Measurements from ENCODE around the gene RIF1.

RIF1 gene

DNA sequence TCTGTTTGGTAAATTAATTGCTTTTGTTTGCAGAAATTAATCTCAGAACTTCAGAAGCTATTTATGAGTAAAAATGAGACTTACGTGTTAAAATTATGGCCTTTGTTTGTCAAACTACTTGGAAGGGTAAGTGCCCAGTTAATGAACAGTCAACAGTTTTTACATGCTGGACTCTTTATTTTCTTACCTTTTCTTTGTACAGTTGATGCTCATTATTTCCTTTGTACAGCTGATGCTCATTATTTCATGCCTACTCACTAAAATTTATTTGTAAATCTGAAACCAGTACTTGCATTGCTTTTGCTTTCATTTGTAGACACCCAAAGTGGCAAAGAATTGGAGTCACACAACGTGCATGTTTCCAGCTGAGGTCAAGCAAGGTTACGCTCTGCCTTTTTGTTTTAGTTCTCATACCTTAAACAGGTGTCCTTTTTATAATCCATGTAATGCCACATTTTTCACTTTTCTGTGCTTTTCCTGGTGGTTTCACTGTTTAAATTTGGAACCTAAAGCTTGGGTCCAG is 13.3 kb downstream of the RIF1 start:
- no peak for DNase-seq (ENCODE audit: low spot score)

DNA sequence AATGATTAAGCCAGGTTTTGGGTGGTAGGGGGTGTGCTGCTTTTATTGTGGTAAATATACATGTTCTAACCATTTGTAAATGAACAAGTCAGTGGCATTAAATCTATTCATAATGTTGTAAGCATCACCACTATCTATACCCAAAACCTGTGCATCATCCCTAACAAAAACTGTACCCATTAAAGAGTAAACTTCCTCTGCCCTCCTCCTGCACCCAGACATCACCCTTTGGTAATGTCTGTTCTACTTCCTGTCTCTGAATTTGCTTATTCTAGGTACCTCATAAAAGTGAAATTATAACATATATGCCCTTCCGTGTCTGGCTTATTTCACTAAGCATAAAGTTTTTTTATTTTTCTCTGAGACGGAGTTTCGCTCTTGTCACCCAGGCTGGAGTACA is 14.1 kb downstream of the RIF1 start:
- DNase-seq (ENCODE audit: low spot score) = no peak

DNA sequence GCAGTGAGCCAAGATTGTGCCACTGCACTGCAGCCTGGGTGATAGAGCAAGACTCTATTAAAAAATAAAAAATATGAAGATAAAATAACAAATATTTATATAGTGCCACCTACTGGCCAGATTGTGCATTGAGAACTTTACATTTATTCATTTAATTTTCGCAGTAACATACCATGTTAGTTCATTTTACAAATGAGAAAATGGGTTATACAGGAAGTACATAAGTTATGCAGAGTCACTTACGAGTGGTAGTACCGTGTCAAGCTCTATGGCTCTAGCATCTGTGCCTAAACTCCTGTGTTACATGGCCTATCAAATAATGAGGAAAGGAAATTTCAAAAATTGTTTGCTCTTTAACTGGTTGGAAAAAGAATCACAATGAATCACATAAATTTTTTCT is 27.9 kb downstream of the RIF1 start:
- peak; percentile 23 for DNase-seq (ENCODE audit: low spot score)

DNA sequence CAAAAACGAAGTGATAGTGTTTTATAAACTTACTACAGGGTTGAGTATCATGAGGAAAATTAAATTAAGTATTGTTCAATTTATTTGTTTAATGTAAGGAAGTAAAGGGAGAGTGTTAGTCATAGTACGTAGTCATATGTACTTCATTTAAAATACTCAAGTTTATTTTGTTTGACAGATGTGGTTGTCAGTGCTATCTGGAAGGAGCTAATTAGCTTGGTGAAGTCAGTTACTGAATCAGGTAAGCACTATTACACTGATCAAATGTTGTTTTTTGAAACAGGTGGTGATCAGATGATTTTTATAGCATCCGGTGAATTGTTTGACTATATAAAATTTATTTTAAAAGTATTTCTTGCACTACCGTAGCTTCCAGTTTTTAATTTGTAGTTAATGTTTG is 28.8 kb downstream of the RIF1 start:
- no peak for DNase-seq (ENCODE audit: low spot score)

DNA sequence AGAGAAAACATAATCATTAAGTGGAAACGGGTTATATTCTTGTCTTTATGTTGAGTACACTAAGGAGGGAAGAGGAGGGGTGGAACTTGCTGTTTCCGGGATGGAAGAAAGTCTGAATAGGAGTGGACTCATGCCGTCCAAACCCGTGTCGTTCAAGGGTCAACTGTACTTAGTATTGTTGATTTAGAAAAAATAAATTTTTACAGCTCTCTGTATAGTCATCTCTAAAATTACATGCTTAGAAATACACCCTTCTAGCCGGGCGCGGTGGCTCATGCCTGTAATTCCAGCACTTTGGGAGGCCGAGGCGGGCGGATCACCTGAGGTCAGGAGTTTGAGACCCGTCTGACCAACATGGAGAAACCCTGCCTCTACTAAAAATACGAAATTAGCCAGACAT is 29.4 kb downstream of the RIF1 start:
- DNase-seq (ENCODE audit: low spot score) = no peak

DNA sequence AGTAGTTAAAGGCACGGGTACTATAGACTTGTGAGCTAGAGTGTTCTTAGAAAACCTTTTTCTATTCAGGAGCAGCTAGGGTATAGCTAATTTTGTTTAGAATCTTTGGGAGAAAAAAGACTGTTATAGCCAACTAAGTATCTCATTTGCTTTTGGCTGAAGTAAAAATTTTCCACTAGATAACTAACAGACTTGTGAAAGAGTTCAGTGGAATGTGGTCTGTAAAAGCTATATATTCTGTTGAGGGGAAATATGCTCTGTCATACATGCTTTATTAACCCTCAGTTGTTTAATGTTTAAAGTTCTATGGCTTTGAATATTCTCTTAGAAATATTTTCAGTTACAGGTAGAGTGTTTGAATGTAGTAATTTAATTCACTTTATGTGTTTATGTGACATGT is 49.7 kb downstream of the RIF1 start:
- DNase-seq (ENCODE audit: low spot score) = no peak

DNA sequence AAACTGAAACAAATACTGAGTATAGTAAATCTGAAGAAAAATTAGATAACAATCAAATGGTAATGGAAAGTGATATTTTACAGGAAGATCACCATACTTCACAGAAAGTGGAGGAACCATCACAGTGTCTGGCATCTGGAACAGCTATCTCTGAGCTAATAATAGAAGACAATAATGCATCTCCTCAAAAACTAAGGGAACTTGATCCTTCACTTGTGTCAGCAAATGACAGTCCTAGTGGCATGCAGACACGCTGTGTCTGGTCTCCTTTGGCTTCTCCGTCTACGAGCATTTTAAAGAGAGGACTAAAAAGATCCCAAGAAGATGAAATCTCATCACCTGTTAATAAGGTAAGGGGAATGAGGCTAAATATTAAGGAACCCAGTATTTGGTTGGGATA is 56.1 kb downstream of the RIF1 start:
- DNase-seq (ENCODE audit: low spot score) = no peak

DNA sequence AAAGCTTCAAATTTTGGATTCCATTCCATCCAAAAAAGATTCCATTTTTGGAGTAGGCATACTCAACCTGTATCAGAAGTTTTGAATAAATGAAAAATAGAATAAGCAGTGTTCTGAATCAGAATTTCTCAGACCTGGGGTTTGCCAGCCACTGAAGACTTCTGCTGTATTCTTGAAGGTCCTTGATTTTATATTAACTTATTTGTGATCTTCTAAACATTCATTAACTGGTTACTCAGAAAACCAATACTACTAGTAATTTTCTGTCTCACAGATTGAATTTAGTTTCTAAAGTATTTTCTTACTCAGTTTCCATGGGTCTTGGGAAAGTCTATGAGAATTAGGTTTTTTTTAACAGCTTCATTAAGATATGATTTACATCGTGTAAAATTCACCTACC is 60.9 kb downstream of the RIF1 start:
- no peak for DNase-seq (ENCODE audit: low spot score)

DNA sequence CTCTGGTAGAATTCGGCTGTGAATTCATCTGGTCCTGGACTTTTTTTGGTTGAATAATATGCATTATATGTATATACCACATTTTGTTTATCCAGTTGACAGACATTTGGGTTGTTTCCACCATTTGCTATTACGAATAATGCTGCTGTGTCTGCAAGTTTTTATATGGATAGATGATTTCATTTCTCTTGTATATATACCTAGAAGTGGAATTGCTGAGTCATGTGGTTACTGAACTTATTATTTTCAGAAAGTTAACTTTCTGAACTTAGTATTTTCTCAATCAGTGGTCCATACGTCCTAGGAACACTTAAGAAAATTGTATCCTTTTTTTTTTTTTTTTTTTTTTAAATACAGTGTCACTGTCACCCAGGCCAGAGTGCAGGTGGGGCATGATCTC is 63.3 kb downstream of the RIF1 start:
- no peak for DNase-seq (ENCODE audit: low spot score)

DNA sequence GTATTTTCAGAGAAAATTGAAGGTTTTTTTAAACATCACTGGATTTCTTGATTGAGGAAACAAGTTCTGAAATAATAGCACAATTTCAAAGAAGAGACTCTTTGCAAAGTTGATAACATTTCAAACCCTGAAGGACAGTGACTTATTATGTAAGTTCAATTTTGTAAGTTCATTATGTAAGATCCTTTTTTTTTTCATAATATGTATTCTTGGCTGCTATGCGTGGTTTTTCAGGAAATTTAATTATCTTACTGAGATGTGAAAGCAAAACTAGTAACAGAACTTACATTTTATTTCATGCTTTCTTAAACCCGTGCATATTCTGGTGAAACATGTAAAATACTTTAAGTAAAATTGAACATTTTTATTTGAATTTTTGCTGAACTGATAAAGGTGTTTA is 65.4 kb downstream of the RIF1 start:
- DNase-seq (ENCODE audit: low spot score) = no peak

DNA sequence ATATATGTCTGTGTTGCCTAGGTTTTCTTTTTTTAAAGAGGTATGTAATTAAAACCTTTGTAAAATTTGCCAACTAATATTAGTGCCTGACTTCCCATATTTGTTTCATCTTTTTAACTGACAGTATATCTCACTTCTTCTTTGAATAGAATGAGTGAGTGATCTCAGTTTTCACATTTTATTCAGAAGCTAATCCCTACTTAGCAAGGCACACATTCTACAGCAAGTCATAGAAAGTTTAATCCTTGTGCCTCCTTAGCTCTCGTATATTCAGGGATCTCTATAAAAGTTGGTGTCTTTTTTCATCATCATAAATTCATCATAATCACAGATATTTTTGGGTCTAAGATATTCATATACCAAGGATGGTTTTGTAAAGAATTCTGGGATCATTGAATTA is 66.6 kb downstream of the RIF1 start:
- no peak for DNase-seq (ENCODE audit: low spot score)

DNA sequence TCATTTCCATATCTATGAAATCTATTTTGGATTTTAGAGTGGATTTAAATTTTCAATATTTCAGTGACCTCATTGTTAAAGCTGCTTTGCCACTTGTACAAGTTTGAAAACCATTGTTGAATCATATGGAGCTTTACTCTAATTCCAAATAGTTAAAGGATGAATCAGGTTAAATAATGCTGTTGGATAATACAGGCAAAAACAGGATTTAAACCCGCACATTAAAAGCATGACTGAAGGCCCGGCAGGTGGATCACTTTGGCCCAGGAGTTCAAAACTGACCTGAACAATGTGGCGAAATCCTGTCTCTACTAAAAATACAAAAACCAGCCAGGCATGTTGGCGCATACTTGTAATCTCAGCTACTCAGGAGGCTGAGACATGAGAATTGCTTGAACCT is 68.3 kb downstream of the RIF1 start:
- peak; percentile 4 for DNase-seq (ENCODE audit: low spot score)

DNA sequence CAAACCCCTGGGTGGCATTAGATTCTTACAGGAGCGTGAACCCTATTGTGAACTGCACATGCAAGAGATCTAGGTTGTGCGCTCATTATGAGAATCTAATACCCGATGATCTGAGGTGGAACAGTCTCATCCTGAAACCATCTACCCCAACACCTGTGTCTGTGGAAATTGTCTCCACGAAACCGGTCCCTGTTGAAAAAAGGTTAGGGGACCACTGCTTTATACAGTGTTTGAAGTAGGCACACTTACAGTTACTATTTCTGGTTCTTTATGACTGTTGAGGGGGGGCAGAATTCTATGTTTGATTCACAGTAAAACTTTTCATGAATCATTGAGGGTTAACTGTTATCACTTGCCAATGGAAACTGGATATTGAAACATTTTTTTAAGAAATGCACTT is 72.0 kb downstream of the RIF1 start:
- no peak for DNase-seq (ENCODE audit: low spot score)

DNA sequence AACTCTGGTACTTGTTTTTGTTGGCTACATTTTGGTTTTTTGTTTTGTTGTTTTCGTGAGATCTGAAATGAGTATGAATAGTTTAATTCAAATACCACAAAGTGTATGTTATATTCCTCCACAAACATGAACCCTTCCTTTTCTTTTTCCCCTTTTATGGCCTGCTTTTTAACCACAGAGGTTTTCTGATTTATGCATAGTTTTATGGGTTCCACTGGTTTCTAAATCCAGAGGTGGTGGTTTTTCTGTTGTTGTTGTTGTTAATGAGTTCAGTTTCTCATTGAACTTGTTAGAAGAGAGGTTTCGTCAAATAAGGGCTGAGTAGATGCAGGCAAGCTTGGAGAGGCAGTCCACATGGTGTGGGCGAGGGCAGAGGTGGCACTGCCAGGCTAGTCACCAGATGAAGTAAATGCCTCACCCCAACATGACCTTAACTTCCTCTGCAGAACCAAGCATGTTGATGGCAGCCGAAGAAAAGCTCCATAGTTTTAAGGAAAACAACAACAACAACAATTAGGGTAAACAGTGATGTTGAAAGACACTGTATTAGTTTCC is 72.5 kb downstream of the RIF1 start:
- DNase-seq (ENCODE audit: low spot score) = no peak

DNA sequence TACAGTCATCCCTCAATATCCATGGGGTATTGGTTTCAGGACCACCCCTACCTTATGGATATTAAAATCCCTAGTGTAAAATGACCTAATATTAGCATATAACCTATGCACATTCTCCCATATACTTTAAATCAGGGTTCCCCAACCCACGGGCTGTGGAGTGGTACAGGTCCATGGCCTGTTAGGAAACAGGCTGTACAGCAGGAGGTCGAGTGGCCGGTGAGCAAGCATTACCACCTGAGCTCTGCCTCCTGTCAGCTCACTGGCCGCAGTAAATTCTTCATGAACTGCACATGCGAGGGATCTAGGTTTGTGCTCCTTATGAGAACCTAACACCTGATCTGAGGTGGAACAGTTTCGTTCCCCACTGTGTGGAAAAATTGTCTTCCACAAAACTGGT is 73.8 kb downstream of the RIF1 start:
- DNase-seq (ENCODE audit: low spot score) = no peak

DNA sequence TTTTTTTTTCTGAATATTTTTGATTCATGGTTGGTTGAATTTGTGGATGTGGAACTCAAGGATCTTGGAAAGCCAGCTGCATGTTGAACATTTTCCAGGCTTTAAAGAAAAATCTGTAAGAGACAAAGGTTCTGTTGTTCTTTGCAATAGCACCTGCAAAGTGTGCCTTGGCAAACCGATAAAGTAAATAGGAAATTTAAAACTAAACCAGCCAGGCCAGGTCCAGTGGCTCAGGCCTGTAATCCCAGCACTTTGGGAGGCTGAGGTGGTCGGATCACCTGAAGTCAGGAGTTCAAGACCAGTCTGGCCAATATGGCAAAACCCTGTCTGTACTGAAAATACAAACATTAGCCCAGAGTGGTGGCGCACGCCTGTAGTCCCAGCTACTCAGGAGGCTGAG is 74.4 kb downstream of the RIF1 start:
- DNase-seq (ENCODE audit: low spot score) = no peak

DNA sequence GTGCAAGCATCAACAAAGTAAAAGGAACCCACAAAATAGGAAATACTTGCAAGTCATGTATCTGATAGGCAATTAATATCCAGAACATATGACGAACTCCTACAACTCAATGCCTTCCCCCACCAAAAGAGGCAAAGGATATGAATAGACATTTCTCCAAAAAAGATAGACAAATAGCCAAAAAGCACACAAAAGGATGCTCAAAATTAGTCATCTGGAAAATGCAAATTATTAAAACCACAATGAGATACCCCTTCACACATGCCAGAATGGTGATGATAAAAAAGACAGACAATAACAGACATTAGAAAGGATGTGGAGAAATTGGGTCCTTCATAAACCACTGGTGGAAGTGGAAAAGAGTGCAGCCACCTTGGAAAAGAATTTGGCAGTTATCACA is 76.4 kb downstream of the RIF1 start:
- DNase-seq (ENCODE audit: low spot score) = no peak

DNA sequence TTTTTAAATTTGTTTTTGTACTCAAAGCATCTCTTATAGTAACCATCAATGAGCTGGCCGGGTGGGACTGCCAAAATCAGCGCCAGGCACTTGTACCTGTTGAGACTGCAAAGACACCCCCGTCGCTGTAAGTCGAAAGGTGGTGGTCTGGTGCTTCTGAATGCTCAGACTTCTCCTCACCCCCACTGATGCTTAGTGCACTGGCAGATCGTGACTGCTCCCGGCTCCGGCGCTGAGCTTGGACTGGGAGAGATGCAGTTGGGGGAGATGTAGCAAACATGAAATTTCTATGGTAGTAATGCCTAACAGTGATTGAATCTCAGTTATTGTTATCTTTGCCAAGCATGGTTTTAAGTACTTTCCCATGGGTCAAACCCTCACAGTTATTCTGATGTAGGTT is 80.6 kb downstream of the RIF1 start:
- no peak for DNase-seq (ENCODE audit: low spot score)

DNA sequence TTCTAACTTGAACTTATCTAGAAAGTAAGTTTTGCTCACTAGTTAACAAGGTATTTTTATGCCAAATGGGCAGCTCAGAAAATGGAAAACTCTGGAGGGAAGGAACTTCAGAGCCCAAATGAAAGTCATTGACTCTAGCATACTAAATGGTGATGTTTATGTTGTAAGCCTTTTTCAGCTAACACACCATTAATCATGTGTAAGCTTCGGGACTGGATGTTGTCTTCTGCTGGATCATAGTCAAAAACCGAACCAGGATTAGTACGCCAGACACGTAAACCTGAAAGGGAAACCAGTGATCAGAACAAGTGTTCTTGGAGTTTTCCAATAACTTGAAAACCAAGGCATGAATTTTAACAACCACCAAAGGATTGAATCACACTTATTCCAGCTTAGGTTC is 81.8 kb downstream of the RIF1 start:
- no peak for DNase-seq (ENCODE audit: low spot score)

DNA sequence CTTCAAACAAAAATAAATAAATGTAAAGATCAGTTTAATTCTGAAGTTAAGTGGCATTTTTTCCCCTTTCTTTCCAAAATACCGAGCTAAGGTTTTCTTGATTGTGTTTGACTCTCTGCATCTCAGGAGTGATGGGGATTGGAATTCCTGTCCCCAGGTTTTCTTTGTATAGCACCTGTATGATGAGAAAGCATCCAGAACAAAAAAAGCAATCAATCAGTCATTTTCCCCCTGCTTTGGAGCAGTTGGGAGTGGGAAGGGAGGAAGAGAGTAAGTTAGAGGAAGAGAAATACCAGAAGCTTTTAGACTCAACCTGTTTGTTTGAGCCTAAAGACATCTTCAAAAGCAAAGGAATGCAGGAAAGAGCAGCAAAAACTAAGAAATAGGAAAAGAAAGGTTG is 88.5 kb downstream of the RIF1 start:
- no peak for DNase-seq (ENCODE audit: low spot score)

DNA sequence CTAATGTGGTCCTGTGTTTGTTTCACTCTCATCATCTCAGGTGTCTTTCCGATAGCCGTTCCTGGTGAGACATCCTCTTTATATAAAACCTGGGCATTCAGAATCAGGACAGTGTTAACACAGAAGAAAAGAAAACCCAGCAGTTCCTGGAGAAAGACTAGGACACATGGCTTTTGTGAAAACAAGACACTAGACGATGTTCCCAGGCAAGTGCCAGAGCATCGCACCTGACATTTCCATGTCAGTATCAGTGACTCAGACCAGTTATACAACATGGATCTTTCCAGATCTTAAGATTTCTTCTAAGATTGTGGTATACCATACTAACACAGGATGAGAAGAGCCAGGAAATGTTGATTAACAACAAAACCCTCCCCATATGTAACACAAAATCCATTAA is 96.5 kb downstream of the RIF1 start:
- DNase-seq (ENCODE audit: low spot score) = no peak

DNA sequence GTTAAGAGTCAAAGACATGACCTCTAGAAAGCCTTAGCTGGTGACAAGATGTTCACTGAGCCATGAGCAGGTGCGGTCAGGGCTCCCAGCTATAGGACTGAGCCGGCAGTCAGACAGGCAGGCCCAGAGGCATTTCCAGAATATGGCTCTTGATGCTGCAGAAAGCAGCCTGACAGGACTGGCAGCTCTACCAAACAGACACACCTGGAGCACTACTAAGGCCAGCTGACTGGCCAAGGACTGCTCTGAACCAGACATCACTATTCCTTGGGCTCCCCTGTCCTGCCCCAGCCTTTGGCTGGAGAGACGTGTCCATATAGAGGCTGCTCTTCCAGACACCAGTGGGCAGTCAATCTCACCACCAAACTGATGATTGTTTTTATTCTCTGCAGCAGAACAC is 98.8 kb downstream of the RIF1 start:
- no peak for DNase-seq (ENCODE audit: low spot score)

DNA sequence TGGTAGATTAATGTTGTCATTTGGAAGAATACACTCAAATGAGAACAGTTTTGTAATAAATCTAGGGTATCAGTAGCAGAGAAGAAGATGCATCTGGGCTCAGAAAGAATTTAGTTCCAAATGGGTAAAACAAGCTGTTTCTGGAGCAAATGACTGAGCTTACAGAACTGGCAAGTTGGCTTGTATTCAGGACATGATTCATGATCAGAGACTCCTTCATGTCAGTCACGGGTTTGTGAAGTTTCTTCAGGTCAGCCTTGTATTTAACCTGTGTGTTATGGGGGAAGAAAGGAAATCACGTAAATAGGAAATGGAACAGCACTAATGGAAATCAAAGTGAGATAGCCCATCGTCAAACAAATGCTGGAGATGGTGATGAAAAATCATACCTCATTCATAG is 109.1 kb downstream of the RIF1 start:
- no peak for DNase-seq (ENCODE audit: low spot score)

DNA sequence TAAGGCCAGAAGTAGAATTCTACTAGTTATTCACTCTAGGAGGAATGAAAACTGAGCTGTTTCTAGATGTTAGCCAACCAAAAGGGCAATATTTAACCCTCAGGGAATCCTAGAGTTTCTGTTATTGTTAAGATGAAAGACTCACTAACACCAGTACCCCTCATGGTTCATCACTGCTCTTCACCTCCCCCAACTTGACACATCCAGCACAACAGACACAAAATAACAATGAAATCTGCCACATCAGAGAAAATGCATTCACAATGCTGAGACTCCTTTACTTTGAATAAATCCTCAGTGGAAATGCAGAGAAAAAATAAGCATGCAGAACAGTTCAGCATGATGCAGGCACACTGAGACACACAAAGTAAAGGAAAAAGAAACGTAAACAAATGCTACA is 111.3 kb downstream of the RIF1 start:
- no peak for DNase-seq (ENCODE audit: low spot score)

DNA sequence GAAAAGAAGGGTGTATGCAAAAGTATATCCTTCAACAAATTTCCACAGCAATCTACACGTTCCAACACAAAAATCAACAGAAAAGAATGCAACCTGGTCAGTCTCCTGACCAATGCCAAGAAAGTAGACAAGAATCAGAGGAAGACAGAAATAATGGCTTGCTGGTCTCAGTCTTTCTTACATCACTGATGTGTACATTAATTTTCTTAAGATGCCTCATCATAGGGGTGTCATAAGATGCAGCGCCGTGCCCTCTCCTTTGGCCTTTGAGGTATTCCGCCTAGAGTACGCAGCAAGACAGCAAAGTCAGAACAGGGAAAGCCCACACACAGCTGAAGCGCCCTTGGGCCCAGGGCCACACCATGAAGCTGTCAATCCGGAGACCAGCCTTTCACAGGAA is 112.9 kb downstream of the RIF1 start:
- DNase-seq (ENCODE audit: low spot score) = no peak
